SU-DHL-6 (cell line): ENCODE measurements around the gene ROGDI.

Source experiments
- H2AFZ ChIP-seq: fragments of 200-600 bp; sonication (generic); 2 replicates; pipeline ENCODE4 v1.6.1; 2014; ENCODE audit warnings: low read depth, mild to moderate bottlenecking, moderate library complexity, mixed read lengths, antibody characterized with exemption, low read length; ENCODE audit not compliant: severe bottlenecking
- H3F3A ChIP-seq: fragments of 200-600 bp; shearing (Covaris generic); 2 replicates; pipeline ENCODE4 v1.6.0; 2016; ENCODE audit warnings: antibody characterized with exemption, mild to moderate bottlenecking; ENCODE audit not compliant: insufficient read depth
- H3K27ac ChIP-seq: fragments of 200-600 bp; sonication (generic); 2 replicates; pipeline ENCODE4 v1.5.1; 2016; ENCODE audit warnings: low read depth, mild to moderate bottlenecking, low read length, moderate library complexity, mixed read lengths
- H3K27me3 ChIP-seq: fragments of 200-600 bp; sonication (generic), shearing (Covaris generic); 2 replicates; pipeline ENCODE4 v1.6.0; 2014; ENCODE audit warnings: mild to moderate bottlenecking, low read length
- H3K36me3 ChIP-seq: fragments of 200-600 bp; sonication (generic); 2 replicates; pipeline ENCODE4 v1.6.1; 2014; ENCODE audit warnings: mild to moderate bottlenecking, low read length, mixed read lengths
- H3K4me2 ChIP-seq: fragments of 300-600, 200-600 bp; shearing (Covaris generic), sonication (generic); 2 replicates; pipeline ENCODE4 v1.6.0; 2014; ENCODE audit warnings: low read length, low read depth, mild to moderate bottlenecking; ENCODE audit not compliant: poor library complexity, severe bottlenecking
- H3K4me3 ChIP-seq: fragments of 200-600 bp; sonication (generic); 2 replicates; pipeline ENCODE4 v1.5.1; 2014; ENCODE audit warnings: antibody characterized with exemption, low read length, mild to moderate bottlenecking, mixed read lengths; ENCODE audit not compliant: insufficient read depth, poor library complexity, severe bottlenecking
- H3K79me2 ChIP-seq: fragments of 200-600 bp; sonication (generic); 2 replicates; pipeline ENCODE4 v1.6.1; 2014; ENCODE audit warnings: mild to moderate bottlenecking, low read length, moderate library complexity; ENCODE audit not compliant: insufficient read depth
- H3K9ac ChIP-seq: fragments of 200-600 bp; sonication (generic); 2 replicates; pipeline ENCODE4 v1.7.0; 2014; ENCODE audit warnings: mild to moderate bottlenecking, low read length
- H3K9me2 ChIP-seq: fragments of 200-600 bp; sonication (generic); replicated peaks from 2 replicates; pipeline ENCODE4 v1.6.1; 2014; ENCODE audit warnings: low read length; ENCODE audit not compliant: insufficient read depth
- H3K9me3 ChIP-seq: fragments of 200-600 bp; sonication (generic); 2 replicates; pipeline ENCODE4 v1.6.1; 2014; ENCODE audit warnings: low read length, mixed read lengths; ENCODE audit not compliant: insufficient read depth
- H4K20me1 ChIP-seq: fragments of 200-600 bp; sonication (generic); 2 replicates; pipeline ENCODE4 v1.6.1; 2014; ENCODE audit warnings: low read depth, mild to moderate bottlenecking, antibody characterized with exemption, low read length, moderate library complexity, mixed read lengths
- EZH2phosphoT487 ChIP-seq: fragments of 200-600 bp; sonication (generic), shearing (Covaris generic); conservative IDR thresholded peaks from 2 replicates; pipeline ENCODE4 v1.6.1; 2018; ENCODE audit warnings: mild to moderate bottlenecking, antibody characterized with exemption, low read length, moderate library complexity, mixed read lengths
- TF ChIP-seq, protein P1 (sequence below): fragments of 200-600 bp; sonication (generic); IDR thresholded peaks from one replicate; pipeline ENCODE4 v1.5.1; 2017; ENCODE audit warnings: antibody characterized with exemption, mild to moderate bottlenecking, low read length, moderate library complexity; ENCODE audit not compliant: insufficient read depth, poor library complexity, severe bottlenecking

Gene ROGDI

GRCh38 chr16:4826526-4826925, 24.1 kb upstream of the ROGDI start:
- no peaks in the 10 kb centered on the region for H3K79me2 ChIP-seq
- no peaks in the 10 kb centered on the region for H3K27me3 ChIP-seq
- no peak overlapping the region for H3K4me2 ChIP-seq
- H4K20me1 ChIP-seq = no peaks in the 10 kb centered on the region
- H3K27ac ChIP-seq = no peak overlapping the region
- no peaks in the 10 kb centered on the region for H3K9me3 ChIP-seq
- no peak for TF ChIP-seq EZH2phosphoT487
- TF ChIP-seq, protein P1, sequence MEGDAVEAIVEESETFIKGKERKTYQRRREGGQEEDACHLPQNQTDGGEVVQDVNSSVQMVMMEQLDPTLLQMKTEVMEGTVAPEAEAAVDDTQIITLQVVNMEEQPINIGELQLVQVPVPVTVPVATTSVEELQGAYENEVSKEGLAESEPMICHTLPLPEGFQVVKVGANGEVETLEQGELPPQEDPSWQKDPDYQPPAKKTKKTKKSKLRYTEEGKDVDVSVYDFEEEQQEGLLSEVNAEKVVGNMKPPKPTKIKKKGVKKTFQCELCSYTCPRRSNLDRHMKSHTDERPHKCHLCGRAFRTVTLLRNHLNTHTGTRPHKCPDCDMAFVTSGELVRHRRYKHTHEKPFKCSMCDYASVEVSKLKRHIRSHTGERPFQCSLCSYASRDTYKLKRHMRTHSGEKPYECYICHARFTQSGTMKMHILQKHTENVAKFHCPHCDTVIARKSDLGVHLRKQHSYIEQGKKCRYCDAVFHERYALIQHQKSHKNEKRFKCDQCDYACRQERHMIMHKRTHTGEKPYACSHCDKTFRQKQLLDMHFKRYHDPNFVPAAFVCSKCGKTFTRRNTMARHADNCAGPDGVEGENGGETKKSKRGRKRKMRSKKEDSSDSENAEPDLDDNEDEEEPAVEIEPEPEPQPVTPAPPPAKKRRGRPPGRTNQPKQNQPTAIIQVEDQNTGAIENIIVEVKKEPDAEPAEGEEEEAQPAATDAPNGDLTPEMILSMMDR = no peak
- no peak overlapping the region for H3K9ac ChIP-seq
- no peaks in the 10 kb centered on the region for H3F3A ChIP-seq
- H2AFZ ChIP-seq = no peak overlapping the region
- H3K4me3 ChIP-seq = no peak overlapping the region
- H3K9me2 ChIP-seq = no peaks in the 10 kb centered on the region
- peaks cover 16% of the 10 kb centered on the region; the same call in 1 of the 2 replicates for H3K36me3 ChIP-seq

- no peaks in the 10 kb centered on the region for H3K27me3 ChIP-seq
- no peak overlapping the region for H2AFZ ChIP-seq
- no peaks in the 10 kb centered on the region for H3K9me3 ChIP-seq
- no peaks in the 10 kb centered on the region for H3K9me2 ChIP-seq
- H3K4me3 ChIP-seq = no peak overlapping the region
- H3K79me2 ChIP-seq = no peaks in the 10 kb centered on the region
- H3K4me2 ChIP-seq = no peak overlapping the region
- TF ChIP-seq EZH2phosphoT487 = no peak
- TF ChIP-seq, protein P1 = no peak
- H3K36me3 ChIP-seq = peaks cover 16% of the 10 kb centered on the region; the same call in 1 of the 2 replicates
- no peak overlapping the region for H3K9ac ChIP-seq
- H3F3A ChIP-seq = no peaks in the 10 kb centered on the region
- H3K27ac ChIP-seq = no peak overlapping the region
- H4K20me1 ChIP-seq = no peaks in the 10 kb centered on the region
These were observed 22.8 kb upstream of the ROGDI start for GRCh38 chr16:4825196-4825595.

GRCh38 chr16:4820652-4821051, 18.2 kb upstream of the ROGDI start:
- no peaks in the 10 kb centered on the region for H3F3A ChIP-seq
- no peak overlapping the region for H2AFZ ChIP-seq
- no peaks in the 10 kb centered on the region for H3K9me3 ChIP-seq
- H3K27ac ChIP-seq = no peak overlapping the region
- H3K9me2 ChIP-seq = no peaks in the 10 kb centered on the region
- H3K9ac ChIP-seq = no peak overlapping the region
- no peaks in the 10 kb centered on the region for H3K27me3 ChIP-seq
- H3K4me2 ChIP-seq = no peak overlapping the region
- H3K79me2 ChIP-seq = no peaks in the 10 kb centered on the region
- H3K36me3 ChIP-seq = peaks cover 12% of the 10 kb centered on the region; the same call in 1 of the 2 replicates
- no peak overlapping the region for H3K4me3 ChIP-seq
- no peak for TF ChIP-seq EZH2phosphoT487
- TF ChIP-seq, protein P1 = no peak
- H4K20me1 ChIP-seq = no peaks in the 10 kb centered on the region
